Measurements from ENCODE around the gene VPS36.
"Not testable (repeated sequence)": the region's sequence is repeated elsewhere in the genome, so short reads cannot be mapped to it uniquely, and the experiment has no call there.

The VPS36 gene, protein sequence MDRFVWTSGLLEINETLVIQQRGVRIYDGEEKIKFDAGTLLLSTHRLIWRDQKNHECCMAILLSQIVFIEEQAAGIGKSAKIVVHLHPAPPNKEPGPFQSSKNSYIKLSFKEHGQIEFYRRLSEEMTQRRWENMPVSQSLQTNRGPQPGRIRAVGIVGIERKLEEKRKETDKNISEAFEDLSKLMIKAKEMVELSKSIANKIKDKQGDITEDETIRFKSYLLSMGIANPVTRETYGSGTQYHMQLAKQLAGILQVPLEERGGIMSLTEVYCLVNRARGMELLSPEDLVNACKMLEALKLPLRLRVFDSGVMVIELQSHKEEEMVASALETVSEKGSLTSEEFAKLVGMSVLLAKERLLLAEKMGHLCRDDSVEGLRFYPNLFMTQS

DNA sequence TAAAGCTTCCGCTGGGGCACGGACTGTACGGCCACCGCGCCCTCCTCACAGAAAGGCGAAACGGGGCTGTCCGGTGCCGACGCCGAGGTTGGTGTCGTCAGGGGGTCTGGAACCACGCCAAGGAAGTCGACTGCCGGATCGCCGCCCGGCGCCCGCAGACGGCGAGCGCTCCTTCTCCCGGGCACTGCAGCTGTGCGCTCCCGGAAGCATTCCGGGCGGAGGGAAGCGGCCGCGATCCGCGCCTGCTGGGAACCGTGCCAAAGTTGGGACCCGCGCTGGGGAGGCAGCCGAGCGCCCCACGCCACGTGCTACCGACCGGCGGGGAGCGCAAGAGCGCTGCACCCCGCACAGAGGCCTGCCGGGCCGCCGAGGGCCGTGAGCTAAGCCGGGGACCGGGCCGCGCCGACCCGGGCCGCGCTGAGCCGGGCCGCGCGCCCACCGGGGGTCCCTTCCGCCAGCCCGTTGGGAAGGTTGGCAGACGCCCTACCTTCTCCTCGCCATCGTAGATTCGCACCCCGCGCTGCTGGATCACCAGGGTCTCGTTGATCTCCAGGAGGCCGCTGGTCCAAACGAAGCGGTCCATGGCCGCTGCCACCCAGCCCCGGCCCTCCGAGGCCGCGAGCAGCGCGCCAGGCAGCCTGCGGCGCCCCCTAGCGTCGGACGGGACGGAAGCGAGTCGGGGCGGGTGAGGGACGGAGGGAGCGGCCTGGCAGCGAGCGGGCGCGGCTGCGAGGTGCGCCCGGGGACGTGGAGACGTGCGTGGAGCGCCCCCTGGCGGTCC, at the start of gene VPS36:
Gene VPS36, minus strand, starts transcription at position 623 of the 781 bp plus-strand sequence. Its CDS starts 40 bp downstream, at position 583.
- no peaks in the 10 kb centered on the region for H3K36me3 ChIP-seq
- H3K9me3 ChIP-seq (ENCODE audit: severe bottlenecking) = no peaks in the 10 kb centered on the region
- H3K27ac ChIP-seq = peak within 1 kb of the TSS; percentile 85
- no peaks in the 10 kb centered on the region for H3K27me3 ChIP-seq (ENCODE audit: insufficient read depth, low read depth, severe bottlenecking)
- peak; percentile 85 for DNase-seq
- peak within 1 kb of the TSS; percentile 71 for H3K4me3 ChIP-seq (ENCODE audit: low read depth, low read length)
- TF ChIP-seq, protein P1, sequence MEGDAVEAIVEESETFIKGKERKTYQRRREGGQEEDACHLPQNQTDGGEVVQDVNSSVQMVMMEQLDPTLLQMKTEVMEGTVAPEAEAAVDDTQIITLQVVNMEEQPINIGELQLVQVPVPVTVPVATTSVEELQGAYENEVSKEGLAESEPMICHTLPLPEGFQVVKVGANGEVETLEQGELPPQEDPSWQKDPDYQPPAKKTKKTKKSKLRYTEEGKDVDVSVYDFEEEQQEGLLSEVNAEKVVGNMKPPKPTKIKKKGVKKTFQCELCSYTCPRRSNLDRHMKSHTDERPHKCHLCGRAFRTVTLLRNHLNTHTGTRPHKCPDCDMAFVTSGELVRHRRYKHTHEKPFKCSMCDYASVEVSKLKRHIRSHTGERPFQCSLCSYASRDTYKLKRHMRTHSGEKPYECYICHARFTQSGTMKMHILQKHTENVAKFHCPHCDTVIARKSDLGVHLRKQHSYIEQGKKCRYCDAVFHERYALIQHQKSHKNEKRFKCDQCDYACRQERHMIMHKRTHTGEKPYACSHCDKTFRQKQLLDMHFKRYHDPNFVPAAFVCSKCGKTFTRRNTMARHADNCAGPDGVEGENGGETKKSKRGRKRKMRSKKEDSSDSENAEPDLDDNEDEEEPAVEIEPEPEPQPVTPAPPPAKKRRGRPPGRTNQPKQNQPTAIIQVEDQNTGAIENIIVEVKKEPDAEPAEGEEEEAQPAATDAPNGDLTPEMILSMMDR (IDR thresholded peaks at IDR 0.05; ENCODE audit: low read depth, low read length) = peak; percentile 80

DNA sequence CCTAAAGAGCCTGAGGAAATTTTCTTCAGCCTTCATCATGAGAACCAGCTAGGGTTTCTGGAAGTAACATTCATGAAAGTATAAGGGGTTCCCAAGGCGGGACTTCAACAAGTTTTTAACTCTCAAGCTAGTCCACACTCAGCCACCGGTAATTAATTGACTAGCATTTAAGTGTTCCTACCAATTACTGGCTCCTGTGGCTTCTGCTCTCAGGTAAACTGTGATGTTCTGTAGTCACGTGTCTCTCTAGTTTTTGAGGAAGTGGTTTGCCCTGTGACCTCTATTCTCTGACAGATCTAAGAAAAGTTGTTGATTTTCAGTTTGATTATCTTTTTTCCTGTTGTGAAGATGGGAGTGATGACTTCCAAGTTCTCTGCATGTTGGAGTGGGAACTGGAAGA, 47.5 kb upstream of the VPS36 start:
- not testable (repeated sequence) for H3K4me3 ChIP-seq (ENCODE audit: low read depth, low read length); H3K9me3 ChIP-seq (ENCODE audit: severe bottlenecking); H3K36me3 ChIP-seq; DNase-seq; H3K27ac ChIP-seq; H3K27me3 ChIP-seq (ENCODE audit: insufficient read depth, low read depth, severe bottlenecking)

DNA sequence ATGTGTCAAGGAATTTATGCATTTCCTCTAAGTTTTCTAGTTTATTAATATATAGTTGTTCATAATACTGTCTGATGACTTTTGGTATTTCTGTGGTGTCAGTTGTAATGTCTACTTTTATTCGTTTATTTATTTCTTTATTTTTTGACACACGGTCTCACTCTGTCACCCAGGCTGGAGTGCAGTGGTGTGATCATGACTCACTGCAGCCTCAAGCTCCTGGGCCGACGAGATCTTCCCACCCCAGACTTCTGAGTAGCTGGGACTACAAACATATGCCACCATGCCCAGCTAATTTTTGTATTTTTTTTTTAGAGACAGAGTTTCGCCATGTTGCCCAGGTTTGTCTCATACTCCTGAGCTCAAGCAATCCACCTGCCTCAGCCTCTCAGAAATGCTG, 43.8 kb upstream of the VPS36 start:
- not testable (repeated sequence) for H3K27me3 ChIP-seq (ENCODE audit: insufficient read depth, low read depth, severe bottlenecking); H3K9me3 ChIP-seq (ENCODE audit: severe bottlenecking); DNase-seq; H3K27ac ChIP-seq; H3K36me3 ChIP-seq; H3K4me3 ChIP-seq (ENCODE audit: low read depth, low read length)

DNA sequence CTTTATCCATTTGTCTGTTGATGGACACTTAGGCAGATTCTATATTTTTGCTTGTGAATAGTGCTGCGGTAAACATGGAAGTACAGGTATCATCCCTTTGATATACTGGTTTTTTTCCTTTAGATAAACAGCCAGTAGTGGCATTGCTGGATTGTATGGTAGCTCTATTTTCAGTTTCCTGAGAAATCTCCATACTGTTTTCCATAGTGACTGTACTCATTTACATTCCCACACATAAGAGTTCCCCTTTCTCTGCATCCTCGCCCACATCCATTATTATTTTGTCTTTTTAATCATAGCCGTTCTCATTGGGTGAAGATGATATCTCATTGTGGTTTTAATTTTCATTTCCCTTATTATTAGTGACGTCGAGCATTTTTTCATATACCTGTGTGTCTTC, 40.6 kb upstream of the VPS36 start:
- not testable (repeated sequence) for DNase-seq; H3K36me3 ChIP-seq; H3K4me3 ChIP-seq (ENCODE audit: low read depth, low read length); H3K9me3 ChIP-seq (ENCODE audit: severe bottlenecking); H3K27me3 ChIP-seq (ENCODE audit: insufficient read depth, low read depth, severe bottlenecking); H3K27ac ChIP-seq

DNA sequence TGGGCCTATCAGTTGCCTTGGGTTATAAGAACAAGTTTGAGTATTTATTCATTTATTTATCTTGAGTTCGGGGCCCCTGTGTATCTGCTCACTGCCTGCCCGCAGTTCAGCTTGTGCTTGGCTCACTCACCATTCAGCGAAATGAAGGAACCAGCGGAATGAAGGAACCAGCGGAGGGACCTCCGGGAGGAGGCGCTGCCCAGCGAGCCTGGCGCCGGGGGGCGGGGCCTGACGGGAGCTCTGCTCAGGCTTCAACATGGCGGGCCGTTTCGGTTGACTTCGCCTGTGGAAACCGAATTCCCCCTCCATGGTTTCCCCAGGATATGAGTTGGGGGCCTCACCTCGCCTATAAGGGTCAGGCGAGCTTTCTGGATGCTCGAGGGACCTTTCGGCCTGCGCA, 38.3 kb upstream of the VPS36 start:
- H3K36me3 ChIP-seq; DNase-seq; H3K4me3 ChIP-seq (ENCODE audit: low read depth, low read length): not testable (repeated sequence)

DNA sequence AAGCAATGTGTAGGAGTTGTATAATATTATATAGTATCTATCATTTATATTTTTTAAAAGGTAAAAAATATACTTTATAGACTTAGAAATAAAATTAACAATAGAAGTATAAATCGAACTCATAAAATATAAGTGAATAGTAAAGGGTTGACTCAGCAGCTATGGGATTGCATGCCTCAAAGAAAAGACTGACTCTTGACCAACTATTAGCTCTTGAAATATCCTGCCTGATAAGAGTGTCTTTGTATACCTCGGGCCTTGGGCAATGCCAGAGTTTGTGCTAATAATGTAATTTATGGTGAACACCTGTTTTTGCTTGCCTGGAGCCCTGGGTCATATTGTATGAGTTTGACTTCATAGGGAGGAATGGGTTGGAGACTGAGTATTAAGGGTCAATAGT, 36.6 kb upstream of the VPS36 start:
- DNase-seq; H3K9me3 ChIP-seq (ENCODE audit: severe bottlenecking); H3K27ac ChIP-seq: not testable (repeated sequence)

More for the DNA sequence above, 38.3 kb upstream of the VPS36 start:
- not testable (repeated sequence) for H3K9me3 ChIP-seq (ENCODE audit: severe bottlenecking); H3K27ac ChIP-seq; H3K27me3 ChIP-seq (ENCODE audit: insufficient read depth, low read depth, severe bottlenecking)

DNA sequence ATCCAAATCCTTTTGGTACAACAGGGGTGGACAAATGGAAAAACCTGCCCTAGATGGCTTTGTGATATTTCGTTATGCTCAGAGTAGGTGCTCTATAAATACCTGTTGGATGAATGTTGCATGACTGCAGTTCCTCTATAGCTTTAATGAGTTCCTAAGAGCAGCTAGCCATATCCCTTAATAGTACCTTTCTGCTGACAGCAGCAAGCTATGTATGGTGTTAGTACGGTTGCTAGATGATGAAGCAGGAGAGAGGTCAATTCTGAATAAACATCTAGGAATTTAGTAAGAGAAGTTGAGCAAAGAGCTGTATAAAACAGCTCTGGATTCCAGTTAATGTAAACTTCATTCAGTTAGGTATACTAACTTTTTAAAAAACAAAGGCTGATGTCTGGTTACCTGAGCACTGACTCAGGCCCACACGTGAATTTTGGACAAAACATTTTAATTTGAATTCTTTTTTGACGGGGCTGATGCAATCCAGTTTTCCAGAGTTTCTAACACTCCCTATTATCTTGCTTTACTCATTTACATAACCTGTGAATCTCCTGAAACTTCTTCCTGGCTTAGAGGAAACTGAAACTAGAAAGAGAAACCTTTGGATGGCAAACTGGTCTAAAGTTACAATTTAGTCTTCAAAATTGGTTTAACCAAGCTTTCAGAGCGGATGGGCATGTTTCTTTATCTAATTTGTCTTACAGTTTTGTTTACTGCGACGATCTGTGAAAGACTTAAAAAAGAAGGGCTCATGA, 30.4 kb upstream of the VPS36 start:
- H3K27ac ChIP-seq = not testable (repeated sequence)

More for the DNA sequence above, 36.6 kb upstream of the VPS36 start:
- not testable (repeated sequence) for H3K27me3 ChIP-seq (ENCODE audit: insufficient read depth, low read depth, severe bottlenecking); H3K4me3 ChIP-seq (ENCODE audit: low read depth, low read length); H3K36me3 ChIP-seq

DNA sequence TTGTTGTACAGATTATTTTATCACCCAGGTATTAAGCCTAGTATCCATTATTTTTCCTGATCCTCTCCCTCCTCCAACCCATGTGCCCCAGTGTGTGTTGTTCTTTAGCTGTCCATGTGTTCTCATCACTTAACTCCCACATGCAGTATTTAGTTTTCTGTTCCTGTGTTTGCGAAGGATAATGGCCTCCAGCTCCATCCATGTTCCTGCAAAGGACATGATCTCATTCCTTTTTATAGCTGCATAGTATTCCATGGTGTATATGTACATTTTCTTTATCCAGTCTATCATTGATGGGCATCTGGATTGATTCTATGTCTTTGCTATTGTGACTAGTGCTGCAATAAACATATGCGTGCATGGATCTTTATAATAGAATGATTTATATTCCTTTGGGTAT, 18.1 kb upstream of the VPS36 start:
- not testable (repeated sequence) for H3K27me3 ChIP-seq (ENCODE audit: insufficient read depth, low read depth, severe bottlenecking); H3K9me3 ChIP-seq (ENCODE audit: severe bottlenecking); DNase-seq; H3K4me3 ChIP-seq (ENCODE audit: low read depth, low read length); H3K27ac ChIP-seq
- peaks cover 22% of the 10 kb centered on the region for H3K36me3 ChIP-seq

More for the DNA sequence above, 30.4 kb upstream of the VPS36 start:
- DNase-seq; H3K4me3 ChIP-seq (ENCODE audit: low read depth, low read length); H3K9me3 ChIP-seq (ENCODE audit: severe bottlenecking); H3K36me3 ChIP-seq; H3K27me3 ChIP-seq (ENCODE audit: insufficient read depth, low read depth, severe bottlenecking): not testable (repeated sequence)

DNA sequence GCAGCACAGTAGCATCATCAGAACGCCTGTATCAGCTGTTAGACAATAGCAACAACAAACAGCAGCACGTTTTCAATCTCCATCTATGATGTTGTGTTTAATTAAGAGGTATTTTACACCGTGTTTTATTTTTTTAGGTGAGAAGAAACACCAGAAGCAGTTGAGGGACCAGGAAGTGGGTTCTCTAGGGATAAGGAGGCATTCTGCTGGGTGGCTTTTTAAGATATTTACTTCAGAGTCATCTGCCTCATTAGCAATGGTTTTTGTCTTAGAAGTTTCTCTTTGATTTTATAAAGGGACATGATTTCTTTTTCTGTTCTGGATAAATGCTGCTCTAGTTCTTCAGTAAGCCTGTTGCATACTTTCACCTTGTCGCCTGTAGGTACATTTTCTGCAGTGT, 13.1 kb upstream of the VPS36 start:
- Histone ChIP-seq H3K27ac (no peak overlapping the region), H3K4me3 (ENCODE audit: low read depth, low read length) (no peak overlapping the region), H3K27me3 (ENCODE audit: insufficient read depth, low read depth, severe bottlenecking) (no peaks in the 10 kb centered on the region), H3K36me3 (peaks cover 37% of the 10 kb centered on the region), H3K9me3 (ENCODE audit: severe bottlenecking) (no peaks in the 10 kb centered on the region)
- no peak for DNase-seq
- TF ChIP-seq, protein P1 (IDR thresholded peaks at IDR 0.05; ENCODE audit: low read depth, low read length) = no peak
